OCI-LY7 (cell line): ENCODE measurements around the gene CAPN7.

Source experiments
- CTCF ChIP-seq: fragments of 200-600 bp; sonication (generic); conservative IDR thresholded peaks from 2 replicates; pipeline ENCODE4 v1.5.1; 2014; ENCODE audit warnings: mild to moderate bottlenecking, antibody characterized with exemption, low read length, moderate library complexity, mixed read lengths
- EZH2phosphoT487 ChIP-seq: fragments of 200-600 bp; sonication (generic); IDR thresholded peaks from 2 replicates; pipeline ENCODE4 v1.6.1; 2018; ENCODE audit warnings: low read depth, borderline replicate concordance, mild to moderate bottlenecking, mixed run types, antibody characterized with exemption, low read length, moderate library complexity, mixed read lengths

- TF ChIP-seq CTCF (no peak), EZH2phosphoT487 (no peak)
Observed at GRCh38 chr3:15175605-15176004, 30.4 kb upstream of the CAPN7 start.
